Ishikawa (cell line): Measurements from ENCODE around the gene ISCA2.

Experiments used
- CEBPB ChIP-seq: IDR thresholded peaks from 2 replicates; pipeline ENCODE4 v1.6.1; 2012
- CREB1 ChIP-seq: IDR thresholded peaks from 2 replicates; pipeline ENCODE4 v1.6.1; 2012; ENCODE audit warnings: low read depth
- EGR1 ChIP-seq: IDR thresholded peaks from 2 replicates; pipeline ENCODE4 v1.6.1; 2012
- EP300 ChIP-seq: IDR thresholded peaks from 2 replicates; pipeline ENCODE4 v1.6.1; 2012; ENCODE audit warnings: borderline replicate concordance
- FOXM1 ChIP-seq: IDR thresholded peaks from 2 replicates; pipeline ENCODE4 v1.6.1; 2012; ENCODE audit warnings: low read depth, borderline replicate concordance
- NFIC ChIP-seq: IDR thresholded peaks from 2 replicates; pipeline ENCODE4 v1.6.1; 2012
- RAD21 ChIP-seq: IDR thresholded peaks from 2 replicates; pipeline ENCODE4 v1.6.1; 2012; ENCODE audit warnings: low read depth
- TAF1 ChIP-seq: IDR thresholded peaks from 2 replicates; pipeline ENCODE4 v1.6.1; 2012; ENCODE audit warnings: low read depth, mild to moderate bottlenecking
- TCF12 ChIP-seq: IDR thresholded peaks from 2 replicates; pipeline ENCODE4 v1.6.1; 2012; ENCODE audit warnings: low read depth
- TEAD4 ChIP-seq: IDR thresholded peaks from 2 replicates; pipeline ENCODE4 v1.6.1; 2012
- YY1 ChIP-seq: IDR thresholded peaks from 2 replicates; pipeline ENCODE4 v1.6.1; 2012; ENCODE audit warnings: low read depth
- ZBTB7A ChIP-seq: IDR thresholded peaks from 2 replicates; pipeline ENCODE4 v1.6.1; 2012; ENCODE audit warnings: low read depth
- TF ChIP-seq, protein P1 (sequence below): IDR thresholded peaks from 2 replicates; pipeline ENCODE4 v1.6.1; 2012; ENCODE audit warnings: low read depth, mild to moderate bottlenecking
- TF ChIP-seq, protein P2 (sequence below): IDR thresholded peaks from 2 replicates; pipeline ENCODE4 v1.6.1; 2012
- TF ChIP-seq, protein P3 (sequence below): IDR thresholded peaks from 2 replicates; pipeline ENCODE4 v1.6.1; 2012

Gene ISCA2

DNA sequence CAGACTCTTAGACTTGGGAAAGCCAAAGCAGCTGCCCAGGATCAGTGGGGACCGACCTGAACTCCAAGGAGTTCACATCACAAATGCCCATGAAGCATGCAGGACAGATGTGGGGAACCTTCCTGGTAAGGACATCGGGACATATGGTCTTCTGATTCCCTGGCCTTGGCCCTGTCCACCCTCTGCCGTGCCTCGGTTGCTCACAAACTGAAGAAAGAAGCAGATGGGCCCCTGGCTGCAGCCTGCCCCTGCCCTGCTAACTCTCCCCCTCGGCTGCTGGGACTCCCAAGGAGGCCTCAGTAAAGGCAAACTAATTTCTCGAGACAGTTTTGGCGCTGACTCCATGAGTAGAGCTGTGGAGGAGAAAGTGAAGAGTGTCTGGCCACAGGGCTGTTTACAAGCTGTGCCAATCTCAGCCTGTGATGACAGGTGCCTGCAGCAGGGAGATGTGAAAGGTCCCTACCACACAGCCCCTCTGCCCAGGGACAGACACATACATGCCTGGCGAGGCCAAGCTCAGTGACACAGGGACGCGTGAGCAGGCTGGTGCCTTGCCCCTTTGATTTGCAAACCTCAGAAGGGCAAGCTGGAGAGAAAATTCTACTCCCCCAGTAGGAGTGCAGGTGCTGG, 48.6 kb downstream of the ISCA2 start:
- TF ChIP-seq ZBTB7A: no peak
- TF ChIP-seq TCF12: no peak
- no peak for TF ChIP-seq TAF1
- TF ChIP-seq YY1: no peak
- no peak for TF ChIP-seq RAD21
- no peak for TF ChIP-seq NFIC
- TF ChIP-seq EGR1: no peak
- TF ChIP-seq CREB1: no peak
- TF ChIP-seq, protein P1, sequence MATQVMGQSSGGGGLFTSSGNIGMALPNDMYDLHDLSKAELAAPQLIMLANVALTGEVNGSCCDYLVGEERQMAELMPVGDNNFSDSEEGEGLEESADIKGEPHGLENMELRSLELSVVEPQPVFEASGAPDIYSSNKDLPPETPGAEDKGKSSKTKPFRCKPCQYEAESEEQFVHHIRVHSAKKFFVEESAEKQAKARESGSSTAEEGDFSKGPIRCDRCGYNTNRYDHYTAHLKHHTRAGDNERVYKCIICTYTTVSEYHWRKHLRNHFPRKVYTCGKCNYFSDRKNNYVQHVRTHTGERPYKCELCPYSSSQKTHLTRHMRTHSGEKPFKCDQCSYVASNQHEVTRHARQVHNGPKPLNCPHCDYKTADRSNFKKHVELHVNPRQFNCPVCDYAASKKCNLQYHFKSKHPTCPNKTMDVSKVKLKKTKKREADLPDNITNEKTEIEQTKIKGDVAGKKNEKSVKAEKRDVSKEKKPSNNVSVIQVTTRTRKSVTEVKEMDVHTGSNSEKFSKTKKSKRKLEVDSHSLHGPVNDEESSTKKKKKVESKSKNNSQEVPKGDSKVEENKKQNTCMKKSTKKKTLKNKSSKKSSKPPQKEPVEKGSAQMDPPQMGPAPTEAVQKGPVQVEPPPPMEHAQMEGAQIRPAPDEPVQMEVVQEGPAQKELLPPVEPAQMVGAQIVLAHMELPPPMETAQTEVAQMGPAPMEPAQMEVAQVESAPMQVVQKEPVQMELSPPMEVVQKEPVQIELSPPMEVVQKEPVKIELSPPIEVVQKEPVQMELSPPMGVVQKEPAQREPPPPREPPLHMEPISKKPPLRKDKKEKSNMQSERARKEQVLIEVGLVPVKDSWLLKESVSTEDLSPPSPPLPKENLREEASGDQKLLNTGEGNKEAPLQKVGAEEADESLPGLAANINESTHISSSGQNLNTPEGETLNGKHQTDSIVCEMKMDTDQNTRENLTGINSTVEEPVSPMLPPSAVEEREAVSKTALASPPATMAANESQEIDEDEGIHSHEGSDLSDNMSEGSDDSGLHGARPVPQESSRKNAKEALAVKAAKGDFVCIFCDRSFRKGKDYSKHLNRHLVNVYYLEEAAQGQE: no peak
- TF ChIP-seq FOXM1: no peak
- TF ChIP-seq, protein P2, sequence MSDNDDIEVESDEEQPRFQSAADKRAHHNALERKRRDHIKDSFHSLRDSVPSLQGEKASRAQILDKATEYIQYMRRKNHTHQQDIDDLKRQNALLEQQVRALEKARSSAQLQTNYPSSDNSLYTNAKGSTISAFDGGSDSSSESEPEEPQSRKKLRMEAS: no peak
- no peak for TF ChIP-seq TEAD4
- TF ChIP-seq CEBPB: no peak
- no peak for TF ChIP-seq EP300
- TF ChIP-seq, protein P3, sequence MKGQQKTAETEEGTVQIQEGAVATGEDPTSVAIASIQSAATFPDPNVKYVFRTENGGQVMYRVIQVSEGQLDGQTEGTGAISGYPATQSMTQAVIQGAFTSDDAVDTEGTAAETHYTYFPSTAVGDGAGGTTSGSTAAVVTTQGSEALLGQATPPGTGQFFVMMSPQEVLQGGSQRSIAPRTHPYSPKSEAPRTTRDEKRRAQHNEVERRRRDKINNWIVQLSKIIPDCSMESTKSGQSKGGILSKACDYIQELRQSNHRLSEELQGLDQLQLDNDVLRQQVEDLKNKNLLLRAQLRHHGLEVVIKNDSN: no peak

DNA sequence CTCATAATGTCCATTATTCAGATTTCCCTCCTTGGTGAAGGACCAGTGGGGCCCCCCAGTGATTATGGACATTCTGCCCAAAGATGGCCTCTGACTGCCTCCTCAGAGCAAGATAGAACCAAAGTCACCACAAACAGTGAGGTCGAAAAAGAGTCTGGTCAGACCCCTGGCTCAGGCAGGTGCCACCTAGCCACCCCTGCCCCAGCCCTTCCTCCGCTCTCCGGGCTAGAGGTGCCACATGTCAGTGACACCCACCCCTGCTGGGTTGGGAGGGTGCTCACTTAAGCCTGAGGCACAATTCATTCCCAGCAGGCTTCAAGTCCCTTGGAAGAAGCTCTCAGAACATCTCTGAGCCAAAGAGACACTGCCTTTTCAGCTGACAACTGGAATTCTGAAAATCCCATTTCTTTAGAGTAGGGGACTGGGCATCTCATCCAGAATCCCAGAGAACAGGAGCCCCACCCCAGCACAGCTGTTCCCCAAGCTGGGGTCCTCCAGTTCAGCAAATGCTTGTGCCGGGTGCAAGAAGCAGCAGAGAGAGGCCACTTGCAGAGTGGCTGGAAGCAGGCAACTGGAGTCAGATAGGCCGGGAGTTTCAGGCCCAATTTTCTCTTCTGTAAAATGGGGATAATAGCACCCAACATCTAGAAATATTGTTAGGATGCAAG, 50.3 kb downstream of the ISCA2 start:
- TF ChIP-seq CEBPB: no peak
- TF ChIP-seq RAD21: no peak
- no peak for TF ChIP-seq NFIC
- no peak for TF ChIP-seq FOXM1
- TF ChIP-seq TCF12: no peak
- no peak for TF ChIP-seq YY1
- TF ChIP-seq EP300: no peak
- TF ChIP-seq TAF1: no peak
- TF ChIP-seq, protein P2: no peak
- TF ChIP-seq, protein P3: no peak
- no peak for TF ChIP-seq TEAD4
- TF ChIP-seq, protein P1: no peak

DNA sequence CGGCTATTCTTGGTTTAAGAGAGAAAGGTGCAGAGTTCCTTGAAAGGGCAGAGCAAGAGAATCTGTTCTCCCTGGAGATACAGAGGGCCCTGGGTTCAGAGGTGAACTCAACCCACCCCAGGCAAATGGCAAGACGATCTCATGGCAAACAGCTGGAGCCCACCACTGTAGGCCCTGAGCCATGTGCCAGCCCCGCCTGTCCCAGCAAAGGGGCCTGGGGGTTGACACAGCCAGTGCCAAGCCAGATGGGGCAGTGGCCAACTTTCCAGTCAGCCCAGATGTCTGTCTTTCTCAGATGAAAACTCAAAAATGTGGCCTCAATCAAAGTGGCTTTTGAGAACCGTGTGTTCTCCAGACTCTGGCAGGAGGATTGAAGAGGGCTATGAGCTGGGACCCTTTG, 51.8 kb downstream of the ISCA2 start:
- TF ChIP-seq EGR1 (no peak), NFIC (no peak), CREB1 (no peak), YY1 (no peak), ZBTB7A (no peak), RAD21 (no peak), TEAD4 (no peak), CEBPB (no peak), EP300 (no peak), TCF12 (no peak), TAF1 (no peak), FOXM1 (no peak)
- TF ChIP-seq, protein P3: no peak
- TF ChIP-seq, protein P1: no peak
- TF ChIP-seq, protein P2: no peak
